ENCODE data around the gene CRELD2.
A peak's percentile ranks its signal among the peaks of the same experiment; 100 is the strongest.

The CRELD2 gene

GRCh38 chr22:49918911-49919881 lies 762 bp downstream of the CRELD2 start:
- Mint-ChIP-seq H3K27me3 (ENCODE audit: low read depth) (peaks cover 3% of the 10 kb centered on the region), H3K4me1 (peaks cover 7% of the 10 kb centered on the region), H3K36me3 (ENCODE audit: low read depth) (no peaks in the 10 kb centered on the region), H3K27ac (no peak overlapping the region), H3K4me3 (peak overlapping the region; percentile 81 to 86 (median 85)), H3K9me3 (no peaks in the 10 kb centered on the region)
- no peak for TF ChIP-seq CTCF (IDR thresholded peaks at IDR 0.05; ENCODE audit: unreplicated experiment in 3 of 3)

- Mint-ChIP-seq H3K4me1 (peaks cover 7% of the 10 kb centered on the region), H3K4me3 (peak overlapping the region; percentile 59 to 77 (median 74)), H3K27ac (no peak overlapping the region), H3K9me3 (no peaks in the 10 kb centered on the region), H3K36me3 (ENCODE audit: low read depth) (peaks cover 7% of the 10 kb centered on the region), H3K27me3 (ENCODE audit: low read depth) (no peaks in the 10 kb centered on the region)
- TF ChIP-seq CTCF (IDR thresholded peaks at IDR 0.05; ENCODE audit: unreplicated experiment in 3 of 3) = no peak
Measured at GRCh38 chr22:49920859-49921258, 2.4 kb downstream of the CRELD2 start.

- Mint-ChIP-seq H3K27ac (no peak overlapping the region), H3K4me3 (peak overlapping the region in 2 of 3 experiments; percentile 49 to 63), H3K9me3 (no peaks in the 10 kb centered on the region), H3K36me3 (ENCODE audit: low read depth) (peaks cover 7% of the 10 kb centered on the region), H3K27me3 (ENCODE audit: low read depth) (no peaks in the 10 kb centered on the region), H3K4me1 (peaks cover 11% of the 10 kb centered on the region)
- TF ChIP-seq CTCF (IDR thresholded peaks at IDR 0.05; ENCODE audit: unreplicated experiment in 3 of 3) = no peak
Measured at GRCh38 chr22:49921508-49922278, 3.3 kb downstream of the CRELD2 start.

GRCh38 chr22:49922484-49922883 lies 4.0 kb downstream of the CRELD2 start:
- H3K27ac Mint-ChIP-seq = no peak overlapping the region
- peak overlapping the region in 1 of 3 experiments; percentile 63 for H3K4me3 Mint-ChIP-seq
- H3K36me3 Mint-ChIP-seq (ENCODE audit: low read depth) = peaks cover 7% of the 10 kb centered on the region
- H3K27me3 Mint-ChIP-seq (ENCODE audit: low read depth) = peaks cover 4% of the 10 kb centered on the region
- peaks cover 11% of the 10 kb centered on the region for H3K4me1 Mint-ChIP-seq
- no peak for TF ChIP-seq CTCF (IDR thresholded peaks at IDR 0.05; ENCODE audit: unreplicated experiment in 3 of 3)
- H3K9me3 Mint-ChIP-seq = no peaks in the 10 kb centered on the region

GRCh38 chr22:49922926-49923325 lies 4.5 kb downstream of the CRELD2 start:
- Mint-ChIP-seq H3K36me3 (ENCODE audit: low read depth) (peaks cover 7% of the 10 kb centered on the region), H3K9me3 (no peaks in the 10 kb centered on the region), H3K27me3 (ENCODE audit: low read depth) (peaks cover 4% of the 10 kb centered on the region), H3K4me3 (no peak overlapping the region), H3K27ac (no peak overlapping the region), H3K4me1 (peaks cover 11% of the 10 kb centered on the region)
- TF ChIP-seq CTCF (IDR thresholded peaks at IDR 0.05; ENCODE audit: unreplicated experiment in 3 of 3) = no peak

Measured in nephron (organoid).